HepG2 (cell line): Measurements from ENCODE around the gene GTF3A. TPM values are rescaled to one million over a fixed set of nuclear protein-coding genes. Genes with fewer than 3 reads are reported as not detected.

ENCODE experiments used
- ATAC-seq: fragments of 200-7000 bp; cut with Tn5 transposase; 3 replicates; pipeline ENCODE4 v1.9.1; 2020; ENCODE audit warnings: mild to moderate bottlenecking, moderate library complexity
- BruUV-seq: library from RNA; stranded (reverse); fragments of 400-500 nt; replicated peaks from 2 replicates; lab custom pipeline; 2021; lab: Mats Ljungman, UMichigan
- CTCF ChIA-PET: fragments of 300-600 bp; formaldehyde crosslinking; extraction: SDS; loops from one replicate; lab custom pipeline; 2021; ENCODE audit warnings: low total read pairs, inconsistent platforms, low intra/inter-chr PET ratio; lab: Yijun Ruan, JAX
- POLR2A ChIA-PET: fragments of 350-600 bp; sonication (Branson Sonifier 250); formaldehyde crosslinking; loops from one replicate; lab custom pipeline; 2020; ENCODE audit warnings: antibody characterized with exemption, inconsistent platforms; lab: Yijun Ruan, JAX
- DNase-seq: peaks from one replicate; pipeline ENCODE4 v3.0.0-alpha.2; 2015; ENCODE audit warnings: low spot score
- FAIRE-seq: peaks from 3 replicates; lab custom pipeline; 2011; peaks lifted over from hg19 to GRCh38; lab: Jason Lieb, UNC
- H2AFZ ChIP-seq: one replicate; pipeline ENCODE4 v1.6.1; 2011; ENCODE audit warnings: low read length, inconsistent platforms
- H3K27ac ChIP-seq: fragments of 300-600 bp; 3 replicates; pipeline ENCODE4 v1.8.0; 2011; ENCODE audit warnings: mixed run types, mild to moderate bottlenecking, mixed read lengths, low read length, inconsistent platforms; ENCODE audit not compliant: insufficient read depth; ENCODE audit errors: extremely low read length
- H3K27me3 ChIP-seq, 2 experiments: fragments of 200-600 bp in 1 of 2; 2 replicates in 1 of 2; 3 replicates in 1 of 2; pipeline versions ENCODE4 v1.6.0 to v1.8.0; 2011; ENCODE audit warnings: low read length in 2 of 2, mild to moderate bottlenecking in 2 of 2, moderate library complexity in 2 of 2, inconsistent platforms in 1 of 2; ENCODE audit not compliant: insufficient read depth in 2 of 2, control insufficient read depth in 1 of 2
- H3K36me3 ChIP-seq, 2 experiments: fragments of 200-600 bp in 1 of 2; replicated peaks in 1 of 2; 2 replicates in 1 of 2; 3 replicates in 1 of 2; pipeline versions ENCODE4 v1.5.1 to v1.8.0; 2011; ENCODE audit warnings: low read length in 2 of 2, inconsistent platforms in 1 of 2; ENCODE audit not compliant: insufficient read depth in 2 of 2, control insufficient read depth in 1 of 2
- H3K4me1 ChIP-seq: 2 replicates; pipeline ENCODE4 v1.5.1; 2012; ENCODE audit warnings: low read length, inconsistent platforms; ENCODE audit not compliant: insufficient read depth
- H3K4me2 ChIP-seq: 2 replicates; pipeline ENCODE4 v1.6.0; 2011; ENCODE audit warnings: low read depth, low read length, inconsistent platforms
- H3K4me3 ChIP-seq, 3 experiments: fragments of 200-600 bp in 1 of 3; sonication (generic), shearing (Covaris generic) in 1 of 3; replicated peaks in 1 of 3; 2 replicates each; pipeline ENCODE4 v1.5.1; 2011 to 2016; ENCODE audit warnings: low read length in 3 of 3, inconsistent platforms in 2 of 3, low read depth in 2 of 3, mild to moderate bottlenecking in 2 of 3, control low read depth in 1 of 3, mixed read lengths in 1 of 3; ENCODE audit not compliant: insufficient read depth in 1 of 3
- H3K79me2 ChIP-seq: one replicate; pipeline ENCODE4 v1.6.1; 2011; ENCODE audit warnings: low read length, inconsistent platforms; ENCODE audit not compliant: insufficient read depth
- H3K9ac ChIP-seq: 2 replicates; pipeline ENCODE4 v1.6.0; 2011; ENCODE audit warnings: mild to moderate bottlenecking, low read depth, low read length, inconsistent platforms; ENCODE audit not compliant: insufficient read depth
- H3K9me3 ChIP-seq: 2 replicates; pipeline ENCODE4 v1.5.1; 2012; ENCODE audit warnings: mild to moderate bottlenecking, low read length
- H4K20me1 ChIP-seq: 2 replicates; pipeline ENCODE4 v1.6.0; 2011; ENCODE audit warnings: inconsistent platforms, mild to moderate bottlenecking, low read length, moderate library complexity; ENCODE audit not compliant: insufficient read depth
- CSRNP2 ChIP-seq: sonication (generic); formaldehyde crosslinking; conservative IDR thresholded peaks from 2 replicates; pipeline ENCODE4 v1.8.0; 2022; ENCODE audit warnings: low read depth, missing genetic modification reagents
- FOXJ3 ChIP-seq: sonication (generic); formaldehyde crosslinking; IDR thresholded peaks from 2 replicates; pipeline ENCODE4 v1.4.0; 2020; ENCODE audit warnings: missing genetic modification reagents, mild to moderate bottlenecking, borderline replicate concordance
- HMGA1 ChIP-seq: sonication (generic); formaldehyde crosslinking; conservative IDR thresholded peaks from 2 replicates; pipeline ENCODE4 v1.4.0; 2020; ENCODE audit warnings: missing genetic modification reagents
- HNF4A ChIP-seq: sonication (generic); formaldehyde crosslinking; IDR thresholded peaks from 2 replicates; pipeline ENCODE4 v1.4.0; 2020; ENCODE audit warnings: missing genetic modification reagents
- JUN ChIP-seq: sonication (generic); formaldehyde crosslinking; IDR thresholded peaks from 2 replicates; pipeline ENCODE4 v1.4.0; 2020; ENCODE audit warnings: mild to moderate bottlenecking, missing genetic modification reagents
- KDM2A ChIP-seq: sonication (generic); formaldehyde crosslinking; IDR thresholded peaks from 2 replicates; pipeline ENCODE4 v1.4.0; 2020; ENCODE audit warnings: low read depth, missing genetic modification reagents, borderline replicate concordance
- MXD4 ChIP-seq: IDR thresholded peaks from 2 replicates; pipeline ENCODE4 v1.6.1; 2016; ENCODE audit warnings: mild to moderate bottlenecking, missing biosample characterization, missing genetic modification reagents
- POLR2AphosphoS2 ChIP-seq: IDR thresholded peaks from 2 replicates; pipeline ENCODE4 v1.6.1; 2011; ENCODE audit warnings: low read depth, low read length, improper control_type of control experiment
- PRDM10 ChIP-seq: sonication (generic); formaldehyde crosslinking; IDR thresholded peaks from 2 replicates; pipeline ENCODE4 v1.4.0; 2020; ENCODE audit warnings: low read depth, missing genetic modification reagents
- SP2 ChIP-seq: sonication (generic); formaldehyde crosslinking; IDR thresholded peaks from 2 replicates; pipeline ENCODE4 v1.5.1; 2020; ENCODE audit warnings: mild to moderate bottlenecking, missing genetic modification reagents
- SP5 ChIP-seq: IDR thresholded peaks from 2 replicates; pipeline ENCODE4 v1.6.1; 2016; ENCODE audit warnings: low read depth, borderline replicate concordance
- TOE1 ChIP-seq: sonication (generic); formaldehyde crosslinking; IDR thresholded peaks from 2 replicates; pipeline ENCODE4 v1.4.0; 2020; ENCODE audit warnings: mild to moderate bottlenecking, missing genetic modification reagents
- YEATS4 ChIP-seq: sonication (generic); formaldehyde crosslinking; IDR thresholded peaks from 2 replicates; pipeline ENCODE4 v1.4.0; 2020; ENCODE audit warnings: missing genetic modification reagents, borderline replicate concordance
- ZNF205 ChIP-seq: IDR thresholded peaks from 2 replicates; pipeline ENCODE4 v1.6.1; 2018; ENCODE audit warnings: missing biosample characterization, missing genetic modification reagents
- ZNF24 ChIP-seq: fragments of 450-650 bp; IDR thresholded peaks from 2 replicates; pipeline ENCODE4 v1.6.1; 2017; ENCODE audit warnings: antibody characterized with exemption, mild to moderate bottlenecking
- ZNF282 ChIP-seq: fragments of 450-650 bp; IDR thresholded peaks from 2 replicates; pipeline ENCODE4 v1.6.1; 2018; ENCODE audit not compliant: partially characterized antibody
- ZNF362 ChIP-seq: sonication (generic); formaldehyde crosslinking; IDR thresholded peaks from 2 replicates; pipeline ENCODE4 v1.4.0; 2020; ENCODE audit warnings: missing genetic modification reagents, mild to moderate bottlenecking, borderline replicate concordance
- ZNF788 ChIP-seq: sonication (generic); formaldehyde crosslinking; IDR thresholded peaks from 2 replicates; pipeline ENCODE4 v1.5.0; 2020; ENCODE audit warnings: mild to moderate bottlenecking, missing genetic modification reagents, borderline replicate concordance
- WGBS: methylation state at CpG from one replicate; pipeline ENCODE4 v1.1.6; 2017; ENCODE audit warnings: low lambda C conversion rate; 5-methylcytosine and 5-hydroxymethylcytosine counted together
- in situ Hi-C: cut with HindIII; loops from 2 replicates; pipeline ENCODE4 v1.10.0; 2017; ENCODE audit warnings: low pct_unique_long_range_greater_than_20kb; ENCODE audit not compliant: extremely low pct_ligation_motif_present
- intact Hi-C: fragments of 100-400 bp; cut with micrococcal nuclease; formaldehyde crosslinking; loops from one replicate; pipeline ENCODE4 v1.10.0; 2022; ENCODE audit not compliant: unreplicated experiment
- polyA plus RNA-seq, 8 experiments: library from polyadenylated mRNA; depleted of rRNA in 3 of 8; stranded (reverse) in 7 of 8; unstranded in 1 of 8; fragments of >200 nt; fragmentation: Illumina TruSeq in 4 of 8; extraction: Trizol in 4 of 8; gene quantifications; 2 replicates each; pipeline versions ENCODE4 v1.2.1 to v1.2.3, GENCODE V29; 2011 to 2016; ENCODE audit warnings: low read depth in 4 of 8, missing spikeins in 1 of 8, mixed read lengths in 1 of 8; ENCODE audit not compliant: insufficient read depth in 1 of 8
- total RNA-seq, 5 experiments: library from RNA; depleted of rRNA; stranded (reverse); fragments of >200 nt; fragmentation: Illumina TruSeq; extraction: Trizol; gene quantifications; 2 replicates each; pipeline ENCODE4 v1.2.3, GENCODE V29; 2016; ENCODE audit warnings: low read depth in 1 of 5

The GTF3A gene
- total and polyA plus RNA-seq, 2 of the 13 experiments (the other 11 are each of a cell fraction or from before 2014, with no cell fraction given), result 42.1 to 176 TPM

- TF ChIP-seq JUN (CRISPR knock-in tag) (no peak), ZNF205 (CRISPR knock-in tag) (no peak)
Measured at GRCh38 chr13:27432180-27432579, 7.8 kb downstream of the GTF3A start (continued).

GRCh38 chr13:27432611-27433210 is 8.3 kb downstream of the GTF3A start:
- POLR2A ChIA-PET, result no interaction called here
- FAIRE-seq (no peak), DNase-seq (no peak), ATAC-seq (no peak)
- CTCF ChIA-PET, result no interaction called here
- in situ Hi-C loops (no loop called here), intact Hi-C loops (no loop called here)
- no peak overlapping the region for H3K4me3 ChIP-seq
- no peak overlapping the region for H3K4me2 ChIP-seq
- no TSS peak for BruUV-seq
- H3K9ac ChIP-seq, result no peak overlapping the region
- 98% methylated on average over 11 of the region's 12 CpGs for WGBS
- no peaks in the 10 kb centered on the region; the same call in 1 of the 2 replicates for H3K4me1 ChIP-seq
- no peak overlapping the region for H3K27ac ChIP-seq
- H4K20me1 ChIP-seq, result no peaks in the 10 kb centered on the region
- no peak for TF ChIP-seq HMGA1
- no peak for TF ChIP-seq CSRNP2 (CRISPR knock-in tag)
- no peak for TF ChIP-seq ZNF282
- TF ChIP-seq ZNF788 (CRISPR knock-in tag), result no peak
- TF ChIP-seq HNF4A (CRISPR knock-in tag), result no peak
- no peak for TF ChIP-seq SP2 (CRISPR knock-in tag)
- no peak for TF ChIP-seq MXD4 (CRISPR knock-in tag)
- TF ChIP-seq FOXJ3 (CRISPR knock-in tag), result no peak
- TF ChIP-seq SP5, result no peak
- no peak for TF ChIP-seq KDM2A (CRISPR knock-in tag)
- no peak for TF ChIP-seq YEATS4 (CRISPR knock-in tag)
- no peak for TF ChIP-seq PRDM10 (CRISPR knock-in tag)
- no peak for TF ChIP-seq POLR2AphosphoS2
- TF ChIP-seq ZNF24, result no peak
- no peak for TF ChIP-seq ZNF362 (CRISPR knock-in tag)
- TF ChIP-seq TOE1 (CRISPR knock-in tag), result no peak
- H3K36me3 ChIP-seq, result peaks cover 15 to 66% of the 10 kb centered on the region in 2 experiments
- no peak overlapping the region for H2AFZ ChIP-seq
- no peaks in the 10 kb centered on the region for H3K27me3 ChIP-seq
- no peaks in the 10 kb centered on the region for H3K9me3 ChIP-seq
- H3K79me2 ChIP-seq, result no peaks in the 10 kb centered on the region
